NOMO-1 treated with DMSO at 0.1 percent for 48 hours (cell line): ENCODE data around the gene LGI1.
A peak's percentile ranks its signal among the peaks of the same experiment; 100 is the strongest.

Experiments
- DNase-seq: peaks from one replicate; lab custom pipeline; 2025; ENCODE audit not compliant: unreplicated experiment; lab: John Stamatoyannopoulos, UW

The LGI1 gene

DNA sequence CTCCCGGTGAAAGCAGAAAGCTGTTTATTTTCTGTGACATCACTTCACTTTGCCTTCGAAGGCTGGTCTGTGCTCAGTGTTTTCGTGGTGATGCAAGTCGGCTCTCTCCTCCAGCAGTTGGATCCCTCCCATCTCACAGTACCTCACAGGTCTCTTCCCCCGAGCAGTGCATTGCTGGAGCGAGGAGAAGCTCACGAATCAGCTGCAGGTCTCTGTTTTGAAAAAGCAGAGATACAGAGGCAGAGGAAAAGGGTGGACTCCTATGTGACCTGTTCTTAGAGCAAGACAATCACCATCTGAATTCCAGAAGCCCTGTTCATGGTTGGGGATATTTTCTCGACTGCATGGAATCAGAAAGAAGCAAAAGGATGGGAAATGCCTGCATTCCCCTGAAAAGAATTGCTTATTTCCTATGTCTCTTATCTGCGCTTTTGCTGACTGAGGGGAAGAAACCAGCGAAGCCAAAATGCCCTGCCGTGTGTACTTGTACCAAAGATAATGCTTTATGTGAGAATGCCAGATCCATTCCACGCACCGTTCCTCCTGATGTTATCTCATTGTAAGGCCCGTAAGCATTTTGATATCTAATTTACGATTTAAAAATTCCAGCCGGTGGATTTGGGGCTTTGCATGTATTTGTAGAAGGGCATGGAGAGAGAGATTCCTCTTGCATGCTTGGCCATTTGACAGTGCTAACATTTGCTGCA, at the start of gene LGI1:
Gene LGI1 (plus strand): TSS at position 136 of the 707 bp plus-strand sequence. CDS start 209 bp downstream, at position 345.
- no peak for DNase-seq

- DNase-seq, result no peak
These were observed 47.3 kb upstream of the LGI1 start for GRCh38 chr10:93710333-93710909.

- DNase-seq, result no peak
These were observed 45.8 kb upstream of the LGI1 start for GRCh38 chr10:93711891-93712290.

- DNase-seq, result no peak
These were observed 45.1 kb upstream of the LGI1 start for GRCh38 chr10:93712593-93712992.

DNA sequence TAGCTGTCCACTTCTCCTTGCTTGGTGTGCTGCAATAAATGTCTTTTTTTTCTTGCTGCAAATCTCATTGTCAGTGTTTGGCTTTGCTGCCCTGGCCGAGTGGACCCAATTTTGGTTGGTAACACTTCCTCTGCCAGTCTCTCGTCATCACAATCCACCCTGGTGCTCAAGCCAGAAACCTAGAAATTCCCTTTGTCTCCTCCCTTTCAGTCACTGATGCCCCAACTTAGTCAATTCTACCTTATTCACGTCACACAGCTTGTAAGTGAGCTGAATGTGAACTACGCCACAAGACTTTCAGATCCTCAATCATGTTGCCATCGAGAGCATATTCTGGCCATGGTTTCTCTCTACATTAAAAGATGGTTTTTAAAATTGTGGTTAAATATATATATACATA, 42.4 kb upstream of the LGI1 start:
- DNase-seq, result no peak

- DNase-seq, result no peak
These were observed 41.0 kb upstream of the LGI1 start for GRCh38 chr10:93716766-93717165.

GRCh38 chr10:93718937-93719725, 38.6 kb upstream of the LGI1 start:
- peak; percentile 63 for DNase-seq

DNA sequence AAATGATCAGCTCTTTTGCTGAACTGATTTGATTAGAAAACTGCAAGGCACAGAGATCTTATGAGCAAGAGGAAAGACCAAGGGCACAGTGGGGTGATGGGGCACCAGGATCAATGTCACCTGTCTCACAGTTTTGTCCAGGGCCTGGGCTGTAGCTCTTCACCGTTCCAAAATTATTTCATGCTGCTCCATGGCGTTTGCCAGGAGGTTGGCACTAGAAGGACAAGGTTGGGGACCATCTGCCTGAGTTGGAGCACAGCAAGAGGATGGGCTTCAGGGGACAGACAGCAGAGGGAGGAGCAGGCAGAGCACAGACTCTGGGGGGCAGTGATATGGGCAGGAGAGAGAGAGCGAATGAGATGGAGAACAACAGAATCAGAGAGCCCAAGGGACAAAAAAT, 37.8 kb upstream of the LGI1 start:
- DNase-seq, result no peak

DNA sequence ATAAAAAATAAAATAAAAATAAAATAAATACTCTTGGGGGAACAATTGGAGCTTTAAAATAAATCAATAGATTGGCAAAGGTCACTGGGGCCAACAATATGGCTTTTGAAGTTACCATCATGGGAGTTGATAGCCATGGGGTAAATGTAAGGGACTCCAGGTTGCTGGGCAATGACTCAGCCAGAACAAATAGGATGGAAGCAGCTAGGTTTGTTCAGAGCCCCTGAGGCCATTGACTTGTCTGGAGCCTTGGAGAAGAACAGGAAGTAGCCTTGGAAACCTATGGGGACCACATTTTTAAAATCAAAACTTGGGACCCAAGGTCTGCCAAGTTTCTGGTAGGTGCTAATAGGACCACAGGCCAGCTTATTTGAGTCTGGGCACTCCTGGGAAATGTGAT, 35.2 kb upstream of the LGI1 start:
- no peak for DNase-seq

- no peak for DNase-seq
These were observed 34.6 kb upstream of the LGI1 start for GRCh38 chr10:93723153-93723552.

DNA sequence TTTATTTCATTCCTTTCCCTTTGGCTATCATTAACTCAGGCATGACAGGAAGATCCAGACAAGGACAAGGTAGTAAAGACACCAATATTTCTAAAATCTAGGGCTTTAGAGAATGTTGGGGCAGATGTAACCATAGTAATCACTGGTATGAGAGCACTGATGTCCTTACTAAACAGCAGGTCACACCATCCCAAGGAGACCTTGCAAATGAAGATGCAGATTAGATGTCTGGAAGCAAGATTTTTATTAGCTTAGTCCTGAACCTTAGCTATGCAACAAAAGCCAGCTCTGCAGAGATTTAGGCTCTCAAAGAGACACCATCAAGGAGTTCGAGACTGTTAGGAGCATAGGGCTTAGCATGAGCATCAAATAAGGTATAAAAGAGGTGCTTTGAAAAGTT, 31.7 kb upstream of the LGI1 start:
- no peak for DNase-seq

DNA sequence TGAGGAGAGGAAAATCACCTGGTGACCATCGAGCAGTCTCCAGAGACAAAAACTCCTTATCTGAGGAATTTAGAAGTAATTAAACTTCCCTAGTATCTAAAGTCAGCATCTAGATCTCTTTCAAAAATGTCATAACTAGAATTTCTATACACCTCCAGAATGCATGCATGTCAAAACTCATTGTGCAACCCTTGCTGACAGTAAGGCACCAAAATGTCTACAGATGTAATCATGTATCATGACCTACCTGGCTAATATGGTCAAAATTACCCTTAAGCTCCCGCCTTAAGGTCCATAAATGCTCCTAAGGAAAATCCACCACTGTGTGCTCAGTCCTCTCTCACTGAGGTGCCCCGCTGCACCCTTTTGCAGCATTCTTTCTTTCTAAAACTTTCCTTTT, 16.4 kb upstream of the LGI1 start:
- DNase-seq, result no peak

DNA sequence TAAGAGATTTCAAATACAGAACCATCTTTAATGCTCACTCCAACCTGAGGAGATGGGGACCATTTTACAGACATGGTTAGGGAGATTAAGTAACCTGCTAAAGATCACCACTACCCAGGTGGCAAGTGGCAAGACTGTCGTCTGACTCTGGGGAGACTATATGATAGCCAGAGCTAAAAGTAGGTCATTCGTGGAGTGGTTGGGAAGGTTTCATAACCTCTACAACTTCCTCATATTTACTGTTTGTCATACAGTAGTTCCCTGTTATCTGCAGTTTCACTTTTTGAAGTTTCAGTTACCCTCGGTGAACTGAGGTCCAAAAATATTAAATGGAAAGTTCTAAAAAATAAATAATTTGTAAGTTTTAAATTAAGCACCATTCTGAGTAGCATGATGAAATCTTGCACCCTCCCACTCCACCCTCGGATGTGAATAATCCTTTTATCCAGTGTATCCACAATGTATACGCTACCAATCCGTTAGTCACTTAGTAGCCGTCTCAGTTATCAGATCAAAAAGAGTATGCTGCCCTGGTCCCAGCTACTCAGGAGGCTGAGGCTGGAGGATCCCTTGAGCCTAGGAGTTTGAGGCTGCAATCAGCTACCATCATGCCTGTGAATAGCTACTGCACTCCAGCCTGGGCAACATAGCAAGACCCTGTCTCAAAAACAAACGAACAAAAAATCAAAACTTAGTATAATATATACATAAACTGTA, 14.9 kb upstream of the LGI1 start:
- peak; percentile 91 for DNase-seq

DNA sequence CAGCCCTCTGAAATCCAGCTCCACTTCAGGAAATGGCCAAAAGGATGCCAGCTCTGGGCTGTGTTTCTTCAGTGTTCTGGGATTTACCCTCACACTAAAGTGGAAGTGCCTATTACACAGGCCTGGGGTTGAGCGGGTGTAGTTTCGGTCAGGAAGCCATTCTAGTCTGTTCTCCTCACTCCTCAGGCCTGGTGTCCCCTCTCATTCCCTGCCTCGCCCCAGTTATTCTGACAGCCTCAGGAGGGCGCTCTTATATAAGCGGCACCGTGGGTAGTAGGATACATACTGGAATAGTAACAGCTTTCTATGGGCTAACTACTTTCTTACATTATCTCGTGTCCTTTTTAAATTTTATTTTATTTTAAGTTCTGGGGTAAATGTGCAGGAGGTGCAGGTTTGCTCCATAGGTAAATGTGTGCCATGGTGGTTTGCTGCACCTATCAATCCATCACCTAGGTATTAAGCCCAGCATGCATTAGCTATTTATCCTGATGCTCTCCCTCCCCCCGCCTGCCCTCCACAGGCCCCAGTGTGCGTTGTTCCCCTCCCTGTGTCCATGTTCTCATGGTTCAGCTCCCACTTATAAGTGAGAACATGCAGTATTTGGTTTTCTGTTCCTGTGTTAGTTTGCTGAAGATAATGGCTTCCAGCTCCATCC, 12.2 kb upstream of the LGI1 start:
- peak; percentile 44 for DNase-seq

DNA sequence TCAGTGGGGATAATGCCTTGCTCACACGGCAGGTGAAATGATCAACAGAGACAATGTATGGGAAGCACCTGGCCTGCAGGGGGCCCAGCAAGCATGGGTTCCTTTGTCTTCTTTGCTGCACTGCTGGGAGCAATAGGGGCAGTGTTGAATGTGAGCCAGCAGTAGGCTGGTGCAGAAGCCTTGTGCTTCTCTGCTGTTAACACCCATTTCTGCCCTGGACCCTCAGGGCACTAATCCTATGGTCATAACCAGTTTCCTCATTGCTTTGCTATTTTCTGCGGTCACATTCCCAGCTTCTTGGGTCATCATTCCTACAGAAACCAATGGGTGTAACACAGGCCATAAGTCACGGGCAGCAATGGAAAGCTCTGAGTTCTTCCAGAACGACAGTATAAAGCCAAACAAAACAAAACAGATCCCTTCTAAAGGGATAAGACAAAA, 10.9 kb upstream of the LGI1 start:
- DNase-seq, result no peak

DNA sequence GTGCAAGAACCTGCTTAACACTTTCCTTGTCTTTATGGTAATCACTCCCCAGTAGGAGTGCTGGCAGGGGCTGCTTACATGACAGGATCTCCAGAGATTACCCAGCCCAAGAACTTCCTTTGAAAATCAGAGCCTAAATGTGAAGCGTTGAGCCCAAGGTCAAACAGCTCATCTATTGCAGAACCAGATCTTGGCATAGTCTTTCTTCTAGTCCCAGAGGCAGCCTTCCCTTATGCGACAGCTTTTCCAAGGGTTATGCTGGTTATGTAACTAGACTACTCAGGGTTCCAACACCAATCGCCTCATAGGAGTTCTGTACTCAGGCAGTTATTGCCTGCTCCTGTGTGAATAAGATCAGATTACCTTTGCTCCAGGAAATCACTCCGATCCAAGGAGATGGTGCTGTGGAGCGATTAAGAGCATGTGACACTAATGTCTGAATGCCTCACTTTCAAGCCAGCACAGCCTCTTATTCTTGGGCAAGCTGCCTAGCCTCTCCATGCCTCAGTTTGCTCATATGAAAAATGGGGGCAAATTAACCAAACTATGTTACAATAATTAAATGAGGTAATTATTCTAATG, 8.4 kb upstream of the LGI1 start:
- no peak for DNase-seq

DNA sequence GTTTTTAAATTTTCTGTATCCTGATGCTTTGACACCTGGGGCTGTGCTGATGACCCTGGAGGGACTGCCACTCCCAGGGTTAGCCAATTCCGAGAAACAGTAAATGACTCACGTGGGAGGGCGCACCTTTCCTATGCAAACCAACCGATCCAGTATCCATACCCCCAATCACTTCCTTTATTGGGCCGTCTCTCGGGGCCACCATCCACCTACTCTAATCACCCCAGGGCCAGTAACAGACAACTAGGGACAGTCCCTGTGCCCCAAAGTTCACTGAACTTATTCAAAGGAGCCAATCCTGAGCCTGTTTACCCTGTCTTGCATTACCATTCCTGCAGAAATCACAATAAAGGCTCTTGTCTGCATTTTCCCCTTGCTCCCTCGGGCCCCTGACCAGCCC, 6.6 kb upstream of the LGI1 start:
- no peak for DNase-seq

GRCh38 chr10:93751832-93752231, 5.9 kb upstream of the LGI1 start:
- peak; percentile 14 for DNase-seq

DNA sequence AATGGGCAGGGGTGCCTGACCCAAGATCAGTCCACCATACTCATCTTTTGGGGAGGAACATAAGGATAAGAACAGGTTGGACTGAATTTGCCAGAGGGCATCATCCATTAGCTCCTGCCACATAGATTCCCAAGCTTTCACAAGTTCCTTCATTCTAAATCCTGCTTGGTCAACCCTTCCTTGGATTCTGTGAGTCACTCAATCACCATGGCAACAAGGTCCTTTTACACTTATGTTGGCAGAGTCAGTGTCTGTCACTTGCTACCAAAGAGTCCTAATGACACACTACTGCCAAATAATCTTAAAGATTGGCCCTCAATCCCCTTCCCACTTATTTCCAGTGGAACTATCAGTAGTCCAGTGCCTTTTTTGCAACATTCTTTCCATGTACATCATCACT, 5.0 kb upstream of the LGI1 start:
- no peak for DNase-seq

- DNase-seq, result no peak
These were observed 4.0 kb upstream of the LGI1 start for GRCh38 chr10:93753621-93754250.
